IMR-90 (cell line): ENCODE results near the gene GALNT17.

Experiments
- CTCF ChIP-seq: conservative IDR thresholded peaks from 2 replicates; pipeline ENCODE4 v1.5.1; 2012; ENCODE audit warnings: mild to moderate bottlenecking, low read depth, low read length, improper control_type of control experiment
- MAZ ChIP-seq: IDR thresholded peaks from 2 replicates; pipeline ENCODE4 v1.6.1; 2012; ENCODE audit warnings: low read depth, mild to moderate bottlenecking, low read length, improper control_type of control experiment, moderate library complexity, borderline replicate concordance
- POLR2A ChIP-seq: IDR thresholded peaks from 2 replicates; pipeline ENCODE4 v1.6.1; 2012; ENCODE audit warnings: mild to moderate bottlenecking, low read depth, low read length
- RAD21 ChIP-seq: IDR thresholded peaks from 2 replicates; pipeline ENCODE4 v1.6.1; 2012; ENCODE audit warnings: low read length, improper control_type of control experiment

- TF ChIP-seq RAD21: no peak
- TF ChIP-seq POLR2A: no peak
- TF ChIP-seq CTCF: no peak
- no peak for TF ChIP-seq MAZ
Measured at GRCh38 chr7:71491336-71491735, 359.4 kb downstream of the GALNT17 start.
